GM12892 (cell line): ENCODE results near the gene FXYD6.

Experiments
- POLR2A ChIP-seq: IDR thresholded peaks from 2 replicates; pipeline ENCODE4 v1.6.1; 2011; ENCODE audit warnings: low read depth, low read length, control low read depth
- POLR2AphosphoS5 ChIP-seq: IDR thresholded peaks from 2 replicates; pipeline ENCODE4 v1.6.1; 2011; ENCODE audit warnings: low read depth, low read length, control low read depth

- TF ChIP-seq POLR2A (no peak), POLR2AphosphoS5 (no peak)
Measured at GRCh38 chr11:117876341-117877119, at the start of gene FXYD6.
